ENCODE results near the gene TMED1. TPM values are rescaled to one million over a fixed set of nuclear protein-coding genes. Genes with fewer than 3 reads are reported as not detected.

TMED1 gene
- polyA plus RNA-seq, 2 of the 4 experiments (the other 2 are of a cell fraction): 29.9 to 37.0 TPM

Small RNA genes within 50 kb of the gene (small RNA-seq; reads per million reads assigned to genes)
- gene MIR199A1: 0 reads per million in 6 experiments
- 0 reads per million in 6 experiments for gene MIR6793

Other genes starting within 250 kb of the TMED1 start
- 13.0 and 17.4 TPM in 2 replicates for gene AP1M2, start 248.9 kb downstream of the TMED1 start, polyA plus RNA-seq (2011; rRNA removed)
- gene AP1M2, start 248.9 kb downstream of the TMED1 start, polyA plus RNA-seq (2017; fragmentation: RNase III; extraction: RNeasy Plus Mini Kit Qiagen cat#74134 plus additional on column Dnase treatment): 44.8 to 53.1 TPM (median 45.0 TPM) in 3 replicates
- gene SLC44A2, start 210.7 kb downstream of the TMED1 start, polyA plus RNA-seq (2011; rRNA removed): 8.3 and 10.3 TPM in 2 replicates
- 6.7 to 10.1 TPM (median 8.3 TPM) in 3 replicates for gene SLC44A2, start 210.7 kb downstream of the TMED1 start, polyA plus RNA-seq (2017; fragmentation: RNase III; extraction: RNeasy Plus Mini Kit Qiagen cat#74134 plus additional on column Dnase treatment)
- gene ILF3, start 181.9 kb downstream of the TMED1 start, polyA plus RNA-seq (2011; rRNA removed): 174 and 197 TPM in 2 replicates
- gene ILF3, start 181.9 kb downstream of the TMED1 start, polyA plus RNA-seq (2017; fragmentation: RNase III; extraction: RNeasy Plus Mini Kit Qiagen cat#74134 plus additional on column Dnase treatment): 137 to 151 TPM (median 142 TPM) in 3 replicates
- gene QTRT1, start 134.8 kb downstream of the TMED1 start, polyA plus RNA-seq (2011; rRNA removed): 23.6 and 24.3 TPM in 2 replicates
- 42.2 to 47.6 TPM (median 42.5 TPM) in 3 replicates for gene QTRT1, start 134.8 kb downstream of the TMED1 start, polyA plus RNA-seq (2017; fragmentation: RNase III; extraction: RNeasy Plus Mini Kit Qiagen cat#74134 plus additional on column Dnase treatment)
- 32.9 and 52.4 TPM in 2 replicates for gene DNM2, start 118.1 kb downstream of the TMED1 start, polyA plus RNA-seq (2011; rRNA removed)
- 55.8 to 58.5 TPM (median 57.3 TPM) in 3 replicates for gene DNM2, start 118.1 kb downstream of the TMED1 start, polyA plus RNA-seq (2017; fragmentation: RNase III; extraction: RNeasy Plus Mini Kit Qiagen cat#74134 plus additional on column Dnase treatment)
- gene C19orf38, start 12.2 kb upstream of the TMED1 start, polyA plus RNA-seq (2011; rRNA removed): 0.13 and 0.40 TPM in 2 replicates
- gene C19orf38, start 12.2 kb upstream of the TMED1 start, polyA plus RNA-seq (2017; fragmentation: RNase III; extraction: RNeasy Plus Mini Kit Qiagen cat#74134 plus additional on column Dnase treatment): 0.09 to 0.12 TPM (median 0.10 TPM) in 3 replicates
- gene CARM1, start 35.3 kb upstream of the TMED1 start, polyA plus RNA-seq (2011; rRNA removed): 14.3 and 15.2 TPM in 2 replicates
- gene CARM1, start 35.3 kb upstream of the TMED1 start, polyA plus RNA-seq (2017; fragmentation: RNase III; extraction: RNeasy Plus Mini Kit Qiagen cat#74134 plus additional on column Dnase treatment): 31.4 to 32.2 TPM (median 31.8 TPM) in 3 replicates
- 13.1 and 15.6 TPM in 2 replicates for gene YIPF2, start 92.4 kb upstream of the TMED1 start, polyA plus RNA-seq (2011; rRNA removed)
- gene YIPF2, start 92.4 kb upstream of the TMED1 start, polyA plus RNA-seq (2017; fragmentation: RNase III; extraction: RNeasy Plus Mini Kit Qiagen cat#74134 plus additional on column Dnase treatment): 14.5 to 18.2 TPM (median 17.5 TPM) in 3 replicates
- gene TIMM29, start 92.6 kb upstream of the TMED1 start, polyA plus RNA-seq (2011; rRNA removed): 7.8 and 9.1 TPM in 2 replicates
- 17.1 to 20.5 TPM (median 19.7 TPM) in 3 replicates for gene TIMM29, start 92.6 kb upstream of the TMED1 start, polyA plus RNA-seq (2017; fragmentation: RNase III; extraction: RNeasy Plus Mini Kit Qiagen cat#74134 plus additional on column Dnase treatment)
- gene SMARCA4, start 124.8 kb upstream of the TMED1 start, polyA plus RNA-seq (2011; rRNA removed): 8.1 and 10.8 TPM in 2 replicates
- gene SMARCA4, start 124.8 kb upstream of the TMED1 start, polyA plus RNA-seq (2017; fragmentation: RNase III; extraction: RNeasy Plus Mini Kit Qiagen cat#74134 plus additional on column Dnase treatment): 11.9 to 14.1 TPM (median 13.1 TPM) in 3 replicates

Data from A549 (cell line).